ENCODE data around the gene CTPS2.
A peak's percentile ranks its signal among the peaks of the same experiment; 100 is the strongest.
"Not testable (repeated sequence)": the region's sequence is repeated elsewhere in the genome, so short reads cannot be mapped to it uniquely, and the experiment has no call there.

Gene CTPS2

DNA sequence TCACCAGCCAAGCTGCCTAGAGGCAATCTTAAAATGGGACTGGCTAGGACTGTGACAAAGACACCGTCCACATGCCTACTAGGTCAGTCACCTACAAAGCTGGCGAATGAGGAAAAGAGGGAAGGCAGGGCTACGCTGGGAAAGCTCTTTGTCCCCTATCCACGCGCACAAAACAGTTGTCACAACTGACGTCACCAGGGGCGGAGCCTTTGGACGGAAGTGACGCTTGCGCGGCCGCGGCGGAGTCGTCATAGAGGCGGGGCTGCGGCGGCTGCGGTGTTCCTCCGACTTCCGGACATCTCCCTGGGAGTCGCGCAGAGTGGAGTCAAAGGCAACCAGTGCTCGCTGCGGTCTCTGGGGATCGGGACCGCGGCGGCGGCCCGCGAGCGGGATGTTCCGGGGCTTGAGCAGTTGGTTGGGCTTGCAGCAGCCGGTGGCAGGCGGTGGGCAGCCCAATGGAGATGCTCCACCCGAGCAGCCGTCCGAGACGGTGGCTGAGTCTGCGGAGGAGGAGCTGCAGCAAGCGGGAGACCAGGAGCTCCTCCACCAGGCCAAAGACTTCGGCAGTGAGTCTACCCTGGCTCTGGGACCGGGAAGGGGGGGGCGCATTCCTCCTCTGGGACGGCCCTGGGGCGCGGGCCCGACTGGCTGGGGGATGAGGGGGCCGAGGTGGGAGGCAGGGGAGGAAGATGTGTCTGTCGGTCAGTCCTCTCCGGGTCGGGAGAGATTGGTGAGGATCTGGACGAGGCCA, 7.0 kb upstream of the CTPS2 start, which contains the start of gene SYAP1:
Gene SYAP1, plus strand, starts transcription at position 279 of the 751 bp plus-strand sequence. Its CDS starts 113 bp downstream, at position 392.
- peak within 1 kb of the TSS; percentile 89 for H3K4me3 ChIP-seq (replicated peaks; ENCODE audit: low read depth, low read length)
- DNase-seq (ENCODE audit: extremely low read depth, insufficient read length) = peak; percentile 95
- no peaks in the 10 kb centered on the region for H3K27me3 ChIP-seq (replicated peaks; ENCODE audit: control insufficient read depth, insufficient read depth, low read length)
- peaks cover 1% of the 10 kb centered on the region; the same call in 1 of the 2 replicates for H3K36me3 ChIP-seq (ENCODE audit: control insufficient read depth, insufficient read depth, low read length)
- TF ChIP-seq, protein P1, sequence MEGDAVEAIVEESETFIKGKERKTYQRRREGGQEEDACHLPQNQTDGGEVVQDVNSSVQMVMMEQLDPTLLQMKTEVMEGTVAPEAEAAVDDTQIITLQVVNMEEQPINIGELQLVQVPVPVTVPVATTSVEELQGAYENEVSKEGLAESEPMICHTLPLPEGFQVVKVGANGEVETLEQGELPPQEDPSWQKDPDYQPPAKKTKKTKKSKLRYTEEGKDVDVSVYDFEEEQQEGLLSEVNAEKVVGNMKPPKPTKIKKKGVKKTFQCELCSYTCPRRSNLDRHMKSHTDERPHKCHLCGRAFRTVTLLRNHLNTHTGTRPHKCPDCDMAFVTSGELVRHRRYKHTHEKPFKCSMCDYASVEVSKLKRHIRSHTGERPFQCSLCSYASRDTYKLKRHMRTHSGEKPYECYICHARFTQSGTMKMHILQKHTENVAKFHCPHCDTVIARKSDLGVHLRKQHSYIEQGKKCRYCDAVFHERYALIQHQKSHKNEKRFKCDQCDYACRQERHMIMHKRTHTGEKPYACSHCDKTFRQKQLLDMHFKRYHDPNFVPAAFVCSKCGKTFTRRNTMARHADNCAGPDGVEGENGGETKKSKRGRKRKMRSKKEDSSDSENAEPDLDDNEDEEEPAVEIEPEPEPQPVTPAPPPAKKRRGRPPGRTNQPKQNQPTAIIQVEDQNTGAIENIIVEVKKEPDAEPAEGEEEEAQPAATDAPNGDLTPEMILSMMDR (IDR thresholded peaks at IDR 0.05; ENCODE audit: insufficient read depth, low read length, poor library complexity, severe bottlenecking) = peak; percentile 10

DNA sequence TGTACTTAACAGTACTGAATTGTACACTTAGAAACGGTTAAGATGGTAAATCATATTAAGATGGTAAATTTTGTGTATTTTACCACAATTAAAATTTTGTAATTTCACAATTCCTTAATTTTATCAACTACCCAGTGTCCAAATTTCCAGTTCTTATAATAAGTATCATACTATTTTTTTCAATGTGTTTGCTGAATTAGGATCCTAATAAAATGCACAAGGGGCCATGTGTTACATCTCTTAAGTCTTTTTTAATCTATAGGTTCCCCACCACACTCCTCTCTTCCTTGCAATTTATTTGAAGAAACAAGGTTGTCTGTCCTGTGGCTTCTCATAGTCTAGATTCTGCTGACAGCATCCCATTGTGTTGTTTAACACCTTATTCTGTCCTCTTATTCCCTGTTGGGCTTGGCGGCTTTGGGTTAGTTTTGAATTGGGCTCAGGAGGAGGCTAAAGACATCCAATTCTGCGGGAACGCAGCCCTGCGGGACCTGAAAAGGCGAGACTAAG, 6.4 kb upstream of the CTPS2 start:
- TF ChIP-seq, protein P1 (IDR thresholded peaks at IDR 0.05; ENCODE audit: insufficient read depth, low read length, poor library complexity, severe bottlenecking) = no peak
- Histone ChIP-seq H3K27me3 (replicated peaks; ENCODE audit: control insufficient read depth, insufficient read depth, low read length) (no peaks in the 10 kb centered on the region), H3K36me3 (ENCODE audit: control insufficient read depth, insufficient read depth, low read length) (no peaks in the 10 kb centered on the region), H3K4me3 (replicated peaks; ENCODE audit: low read depth, low read length) (peak overlapping the region; percentile 89)
- DNase-seq (ENCODE audit: extremely low read depth, insufficient read length) = no peak

DNA sequence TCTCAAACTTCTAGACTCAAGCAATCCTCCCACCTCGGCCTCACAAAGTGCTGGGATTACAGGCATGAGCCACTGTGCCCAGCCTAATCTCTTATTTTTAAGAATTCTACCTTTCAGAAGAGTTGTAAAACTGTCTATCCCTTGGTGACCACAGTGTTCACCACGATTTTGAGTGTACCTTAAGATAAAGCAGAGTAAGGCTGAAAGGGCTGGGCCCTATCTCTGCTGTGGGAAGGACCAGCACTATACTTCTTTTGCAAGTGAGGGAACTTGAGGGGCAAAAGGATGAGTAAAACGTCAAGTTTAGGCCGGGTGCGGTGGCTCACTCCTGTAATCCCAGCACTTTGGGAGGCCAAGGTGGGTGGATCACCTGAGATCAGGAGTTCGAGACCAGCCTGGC, 4.0 kb upstream of the CTPS2 start:
- not testable (repeated sequence) for DNase-seq (ENCODE audit: extremely low read depth, insufficient read length); H3K36me3 ChIP-seq (ENCODE audit: control insufficient read depth, insufficient read depth, low read length); H3K4me3 ChIP-seq (replicated peaks; ENCODE audit: low read depth, low read length); H3K27me3 ChIP-seq (replicated peaks; ENCODE audit: control insufficient read depth, insufficient read depth, low read length)

DNA sequence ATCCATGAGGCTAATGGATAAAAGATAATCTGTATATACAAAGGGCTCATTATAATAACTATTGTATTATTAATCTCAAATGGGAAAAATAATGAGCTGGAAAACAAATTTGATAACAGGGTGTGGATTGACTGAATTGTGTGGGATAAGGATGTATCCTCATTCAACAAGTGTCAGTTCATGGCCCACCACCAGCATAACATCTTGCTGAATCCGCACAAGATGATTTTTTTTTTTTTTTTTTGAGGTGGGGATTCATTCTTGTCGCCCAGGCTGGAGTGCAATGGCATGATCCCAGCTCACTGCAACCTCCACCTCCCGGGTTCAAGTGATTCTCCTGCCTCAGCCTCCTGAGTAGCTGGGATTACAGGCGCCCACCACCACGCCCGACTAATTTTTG, 3.2 kb upstream of the CTPS2 start:
- H3K36me3 ChIP-seq (ENCODE audit: control insufficient read depth, insufficient read depth, low read length); DNase-seq (ENCODE audit: extremely low read depth, insufficient read length); H3K4me3 ChIP-seq (replicated peaks; ENCODE audit: low read depth, low read length); H3K27me3 ChIP-seq (replicated peaks; ENCODE audit: control insufficient read depth, insufficient read depth, low read length): not testable (repeated sequence)

DNA sequence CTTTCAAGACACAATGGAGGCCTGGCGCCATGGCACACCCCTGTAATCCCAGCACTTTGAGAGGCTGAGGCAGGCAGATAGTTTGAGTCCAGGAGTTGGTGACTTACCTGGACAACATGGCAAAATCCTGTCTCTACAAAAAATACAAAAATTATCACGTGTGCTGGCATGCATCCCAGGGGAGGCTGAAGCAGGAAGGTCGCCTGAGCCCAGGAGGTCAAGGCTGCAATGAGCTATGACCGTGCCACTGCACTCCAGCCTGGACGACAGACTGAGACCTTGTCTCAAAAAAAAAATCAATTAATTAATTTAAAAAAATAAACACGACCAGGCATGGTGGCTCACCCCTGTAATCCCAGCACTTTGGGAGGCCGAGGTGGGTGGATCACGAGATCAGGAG, 2.0 kb upstream of the CTPS2 start:
- TF ChIP-seq, protein P1 (IDR thresholded peaks at IDR 0.05; ENCODE audit: insufficient read depth, low read length, poor library complexity, severe bottlenecking) = no peak
- Histone ChIP-seq H3K36me3 (ENCODE audit: control insufficient read depth, insufficient read depth, low read length) (no peaks in the 10 kb centered on the region), H3K27me3 (replicated peaks; ENCODE audit: control insufficient read depth, insufficient read depth, low read length) (no peaks in the 10 kb centered on the region), H3K4me3 (replicated peaks; ENCODE audit: low read depth, low read length) (no peak overlapping the region)
- DNase-seq (ENCODE audit: extremely low read depth, insufficient read length) = no peak

DNA sequence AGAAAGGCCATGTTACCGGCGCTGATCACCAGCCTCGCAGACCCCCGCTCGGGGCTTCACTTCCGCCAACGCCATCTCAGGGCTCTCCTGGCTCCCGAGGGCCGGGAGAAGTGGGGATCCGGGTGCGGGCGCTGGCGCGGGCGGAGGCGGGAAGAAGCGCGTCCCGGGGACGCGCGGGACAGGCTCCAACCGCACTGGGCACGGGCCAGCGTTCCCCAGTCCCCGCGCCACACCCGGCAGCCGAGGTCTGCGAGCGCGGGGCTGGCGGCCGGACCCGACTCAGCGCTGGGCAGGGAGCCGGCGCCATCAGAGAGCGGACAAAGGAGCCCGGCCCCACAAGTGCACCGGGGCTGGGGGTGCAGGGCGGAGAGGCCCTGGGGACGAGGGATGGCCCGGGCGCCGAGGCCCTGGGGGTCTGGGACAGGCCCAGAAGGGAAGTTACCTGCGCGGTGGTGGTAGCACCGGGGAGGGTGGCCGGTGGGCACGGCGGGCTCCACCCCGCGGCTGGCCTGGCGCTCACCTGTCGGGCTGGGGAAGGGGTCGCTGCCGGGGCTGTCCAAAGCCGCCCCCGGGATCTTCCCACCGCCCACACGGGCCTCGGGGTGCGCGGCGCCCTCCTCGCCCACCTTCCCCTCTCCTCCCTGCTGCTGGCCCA, 449 bp downstream of the CTPS2 start:
- no peaks in the 10 kb centered on the region for H3K36me3 ChIP-seq (ENCODE audit: control insufficient read depth, insufficient read depth, low read length)
- DNase-seq (ENCODE audit: extremely low read depth, insufficient read length) = peak; percentile 33
- H3K4me3 ChIP-seq (replicated peaks; ENCODE audit: low read depth, low read length) = peak overlapping the region; percentile 74
- TF ChIP-seq, protein P1 (IDR thresholded peaks at IDR 0.05; ENCODE audit: insufficient read depth, low read length, poor library complexity, severe bottlenecking) = no peak
- no peaks in the 10 kb centered on the region for H3K27me3 ChIP-seq (replicated peaks; ENCODE audit: control insufficient read depth, insufficient read depth, low read length)

All from GM06990 (cell line).